ENCODE measurements around the gene PCP4. TPM values are rescaled to one million over a fixed set of nuclear protein-coding genes. Genes with fewer than 3 reads are reported as not detected.

PCP4 gene
- total RNA-seq, 1 donor from 2014 or later: 1.0 TPM

DNA sequence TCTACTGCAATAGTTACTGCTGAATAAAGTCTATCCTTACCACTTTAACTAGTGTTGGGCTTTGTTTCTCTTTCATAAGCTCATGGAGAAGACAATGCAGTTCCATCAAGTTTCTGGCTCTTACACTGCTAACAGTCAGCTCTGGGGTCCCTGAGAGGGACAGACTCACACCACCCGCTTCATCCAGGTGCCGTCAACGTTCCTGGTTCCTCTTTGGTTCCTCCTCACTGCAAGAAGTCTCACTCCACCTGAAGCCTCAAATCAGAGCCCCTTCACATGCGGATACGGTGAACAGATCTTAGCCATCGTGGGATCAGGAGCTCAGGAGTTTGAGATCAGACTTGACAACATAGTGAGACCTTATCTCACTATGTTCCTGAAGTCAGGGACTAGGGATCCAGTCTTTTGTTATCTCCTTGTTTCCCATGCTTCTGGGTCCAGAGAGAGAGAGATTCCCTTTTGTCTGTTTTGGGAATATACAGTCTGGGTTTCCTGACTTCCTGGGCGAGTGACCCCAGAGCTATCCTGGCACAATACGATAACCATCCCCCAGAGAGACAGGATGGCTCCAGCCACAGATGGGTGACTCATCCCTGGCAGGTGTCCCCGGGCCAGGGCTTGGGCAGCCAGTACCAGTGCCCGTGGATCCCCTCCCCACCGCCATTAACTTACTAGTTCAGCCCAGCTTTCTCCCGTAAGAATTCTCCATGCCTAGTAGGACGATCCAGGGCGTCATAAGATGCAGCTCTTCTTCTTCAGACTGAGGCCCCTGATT, 14.3 kb upstream of the PCP4 start:
- Histone ChIP-seq H3K27me3 (no peaks in the 10 kb centered on the region), H3K27ac (no peak overlapping the region), H3K36me3 (no peaks in the 10 kb centered on the region), H3K4me3 (no peak overlapping the region), H3K9me3 (no peaks in the 10 kb centered on the region), H3K4me1 (no peaks in the 10 kb centered on the region)
- ATAC-seq: no peak
- TF ChIP-seq, protein P1, sequence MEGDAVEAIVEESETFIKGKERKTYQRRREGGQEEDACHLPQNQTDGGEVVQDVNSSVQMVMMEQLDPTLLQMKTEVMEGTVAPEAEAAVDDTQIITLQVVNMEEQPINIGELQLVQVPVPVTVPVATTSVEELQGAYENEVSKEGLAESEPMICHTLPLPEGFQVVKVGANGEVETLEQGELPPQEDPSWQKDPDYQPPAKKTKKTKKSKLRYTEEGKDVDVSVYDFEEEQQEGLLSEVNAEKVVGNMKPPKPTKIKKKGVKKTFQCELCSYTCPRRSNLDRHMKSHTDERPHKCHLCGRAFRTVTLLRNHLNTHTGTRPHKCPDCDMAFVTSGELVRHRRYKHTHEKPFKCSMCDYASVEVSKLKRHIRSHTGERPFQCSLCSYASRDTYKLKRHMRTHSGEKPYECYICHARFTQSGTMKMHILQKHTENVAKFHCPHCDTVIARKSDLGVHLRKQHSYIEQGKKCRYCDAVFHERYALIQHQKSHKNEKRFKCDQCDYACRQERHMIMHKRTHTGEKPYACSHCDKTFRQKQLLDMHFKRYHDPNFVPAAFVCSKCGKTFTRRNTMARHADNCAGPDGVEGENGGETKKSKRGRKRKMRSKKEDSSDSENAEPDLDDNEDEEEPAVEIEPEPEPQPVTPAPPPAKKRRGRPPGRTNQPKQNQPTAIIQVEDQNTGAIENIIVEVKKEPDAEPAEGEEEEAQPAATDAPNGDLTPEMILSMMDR (IDR thresholded peaks at IDR 0.05): no peak
- no peak for DNase-seq
- intact Hi-C loops (cut with DNase I): no loop called here

DNA sequence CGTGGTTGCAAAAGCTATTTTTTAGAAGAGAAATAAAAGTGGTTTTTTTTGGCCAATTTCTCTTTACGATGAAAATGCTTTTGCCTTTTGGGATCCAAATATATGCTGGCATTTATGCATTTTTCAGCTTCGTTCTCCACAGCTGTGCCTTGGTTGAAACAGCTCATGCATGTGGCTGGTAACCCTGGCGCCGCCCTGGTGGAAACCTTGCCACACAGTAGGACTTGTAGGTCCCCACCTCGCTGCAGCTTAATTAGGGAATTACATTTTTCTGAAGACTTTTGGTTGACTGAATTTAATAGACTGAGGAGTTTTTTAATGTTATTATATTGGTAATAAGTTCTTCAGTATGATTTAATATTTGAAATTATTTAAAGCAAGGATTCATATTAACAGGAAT, 12.7 kb upstream of the PCP4 start:
- TF ChIP-seq, protein P1 (IDR thresholded peaks at IDR 0.05): peak; percentile 8
- intact Hi-C loops (cut with DNase I): no loop called here
- H3K27ac ChIP-seq: no peak overlapping the region
- no peaks in the 10 kb centered on the region for H3K4me1 ChIP-seq
- H3K4me3 ChIP-seq: no peak overlapping the region
- no peaks in the 10 kb centered on the region for H3K9me3 ChIP-seq
- no peaks in the 10 kb centered on the region for H3K27me3 ChIP-seq
- H3K36me3 ChIP-seq: no peaks in the 10 kb centered on the region
- no peak for DNase-seq
- ATAC-seq: no peak

DNA sequence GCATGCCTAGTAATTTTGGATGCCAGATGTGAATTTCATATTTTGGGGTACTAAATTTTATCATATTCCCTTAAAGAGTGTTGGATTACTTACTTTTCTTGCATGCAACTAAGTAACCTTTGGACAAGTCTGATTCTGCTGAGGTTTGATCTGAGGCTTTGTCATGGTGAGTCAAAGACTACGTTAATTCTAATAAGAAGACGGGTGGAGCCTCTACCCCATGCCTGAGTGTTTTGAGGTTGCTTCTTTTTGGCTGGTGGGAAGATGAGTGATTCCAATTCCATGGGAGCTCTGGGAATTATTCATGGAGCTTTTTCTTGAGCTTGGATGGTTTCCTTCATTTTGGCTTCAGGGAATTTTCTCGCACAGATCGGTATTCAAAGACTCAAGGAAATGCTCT, 11.6 kb upstream of the PCP4 start:
- no peaks in the 10 kb centered on the region for H3K4me1 ChIP-seq
- ATAC-seq (no peak), DNase-seq (no peak)
- intact Hi-C loops (cut with DNase I): no loop called here
- no peaks in the 10 kb centered on the region for H3K27me3 ChIP-seq
- H3K36me3 ChIP-seq: no peaks in the 10 kb centered on the region
- H3K27ac ChIP-seq: no peak overlapping the region
- no peaks in the 10 kb centered on the region for H3K9me3 ChIP-seq
- TF ChIP-seq, protein P1 (IDR thresholded peaks at IDR 0.05): no peak
- no peak overlapping the region for H3K4me3 ChIP-seq

DNA sequence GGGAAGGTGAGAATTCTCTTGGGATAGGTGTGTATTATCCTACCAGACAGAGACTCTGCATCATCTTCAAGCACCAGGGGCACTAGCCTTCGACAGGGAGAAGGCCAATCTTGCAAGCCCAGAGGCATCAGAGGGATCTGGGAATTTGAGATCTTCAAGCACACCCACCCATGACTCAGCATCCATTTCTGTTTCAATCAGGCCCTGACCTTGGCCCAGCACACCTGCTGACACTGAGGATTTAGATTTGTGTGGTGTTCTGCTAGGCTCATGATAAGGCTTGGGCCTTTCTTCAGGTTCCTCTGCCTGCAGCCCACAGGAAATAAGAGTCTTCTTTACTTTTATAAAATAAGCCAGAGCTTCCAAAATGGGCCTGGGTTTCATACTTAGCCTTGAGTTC, 6.6 kb upstream of the PCP4 start:
- ATAC-seq: no peak
- TF ChIP-seq, protein P1 (IDR thresholded peaks at IDR 0.05): no peak
- no peaks in the 10 kb centered on the region for H3K27me3 ChIP-seq
- H3K36me3 ChIP-seq: no peaks in the 10 kb centered on the region
- no peak for DNase-seq
- H3K4me1 ChIP-seq: no peaks in the 10 kb centered on the region
- no peaks in the 10 kb centered on the region for H3K9me3 ChIP-seq
- intact Hi-C loops (cut with DNase I): no loop called here
- no peak overlapping the region for H3K27ac ChIP-seq
- no peak overlapping the region for H3K4me3 ChIP-seq

DNA sequence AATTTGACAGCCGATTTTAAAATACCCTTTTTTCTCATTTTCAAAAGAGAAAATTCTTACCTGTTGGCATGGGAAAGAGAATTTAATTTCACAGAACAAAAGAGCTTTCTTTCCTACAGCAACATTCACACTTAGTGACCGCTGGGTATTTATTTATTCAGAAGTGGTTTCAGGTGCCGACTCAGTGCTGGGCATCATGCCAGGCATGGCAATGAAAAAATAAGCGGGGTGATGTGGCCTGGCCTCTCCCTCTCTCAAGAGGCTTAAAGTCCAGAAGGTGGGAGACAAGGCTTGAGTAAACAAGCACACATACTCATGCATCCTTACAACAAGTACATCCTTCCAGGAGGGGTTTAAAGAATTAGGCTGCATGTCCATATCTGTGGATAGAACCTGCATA, 4.1 kb upstream of the PCP4 start:
- no peaks in the 10 kb centered on the region for H3K4me1 ChIP-seq
- H3K36me3 ChIP-seq: no peaks in the 10 kb centered on the region
- H3K9me3 ChIP-seq: no peaks in the 10 kb centered on the region
- ATAC-seq (peak; percentile 48), DNase-seq (peak; percentile 73)
- intact Hi-C loops (cut with DNase I): no loop called here
- no peak overlapping the region for H3K27ac ChIP-seq
- TF ChIP-seq, protein P1 (IDR thresholded peaks at IDR 0.05): no peak
- H3K4me3 ChIP-seq: no peak overlapping the region
- peaks cover 5% of the 10 kb centered on the region for H3K27me3 ChIP-seq

Measured in upper lobe of right lung (tissue), 1 donor.